ENCODE data around the gene TMEM267. TPM values are rescaled to one million over a fixed set of nuclear protein-coding genes. Genes with fewer than 3 reads are reported as not detected.

TMEM267 gene
- total and polyA plus RNA-seq, 2 donors (not counting 1 experiment from before 2014, with no cell fraction given) = 11.3 to 15.0 TPM

DNA sequence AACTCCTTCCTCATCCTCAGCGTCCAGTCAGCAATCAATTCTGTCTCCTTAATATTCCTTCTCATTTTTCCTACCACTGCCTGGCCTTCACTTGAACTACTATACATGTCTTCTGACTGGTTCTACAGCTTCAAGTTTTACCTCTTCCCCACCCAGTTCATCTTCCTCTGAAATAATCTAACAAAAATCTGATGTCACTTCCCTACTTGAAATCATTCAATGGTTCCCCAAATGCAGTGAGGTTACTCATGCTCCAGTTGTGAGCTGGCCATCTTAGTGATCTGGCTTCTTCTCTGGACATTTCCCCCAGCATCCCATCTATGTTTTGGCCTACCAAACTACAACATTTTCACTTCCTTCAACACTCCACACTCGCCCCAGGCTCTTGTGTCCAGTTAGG lies 14.9 kb upstream of the TMEM267 start:
- no peak for TF ChIP-seq CTCF (IDR thresholded peaks at IDR 0.05)
- TF ChIP-seq EZH2 (IDR thresholded peaks at IDR 0.05; ENCODE audit: borderline replicate concordance, insufficient read depth, low read depth, low read length, poor library complexity, severe bottlenecking) = no peak
- no peaks in the 10 kb centered on the region for H3K27me3 ChIP-seq (replicated peaks in 1 of 4; ENCODE audit: control extremely low read depth in 1 of 4, control insufficient read depth in 3 of 4, insufficient read depth in 4 of 4, low read length in 3 of 4)
- H3K4me3 ChIP-seq (ENCODE audit: control extremely low read depth in 1 of 5, extremely low read depth in 1 of 5, insufficient read depth in 1 of 5, low read depth in 2 of 5, low read length in 4 of 5) = no peak overlapping the region
- ChIA-PET POLR2A (no interaction called here), CTCF (interaction anchor here (1.2 kb wide), 1 partner anchor 14 kb away, joined by 3 read pairs; no protein-coding TSS in a partner anchor)
- intact Hi-C loops (cut with micrococcal nuclease) = no loop called here
- H3K4me2 ChIP-seq (replicated peaks; ENCODE audit: low read depth, low read length, poor library complexity, severe bottlenecking) = no peak overlapping the region
- no peaks in the 10 kb centered on the region for H4K20me1 ChIP-seq (ENCODE audit: control insufficient read depth, insufficient read depth, low read length, poor library complexity, severe bottlenecking)
- no peaks in the 10 kb centered on the region for H3K9me3 ChIP-seq (ENCODE audit: control extremely low read depth in 1 of 3, control insufficient read depth in 2 of 3, insufficient read depth in 1 of 3, low read length in 2 of 3)
- WGBS (ENCODE audit: insufficient coverage) = 100% methylated on average over 1 of the region's 2 CpGs
- Mint-ChIP-seq H3K27ac (no peak overlapping the region), H3K4me3 (no peak overlapping the region), H3K4me1 (no peaks in the 10 kb centered on the region), H3K9me3 (ENCODE audit: insufficient read depth) (no peaks in the 10 kb centered on the region), H3K27me3 (no peaks in the 10 kb centered on the region)
- no peaks in the 10 kb centered on the region for H3K36me3 ChIP-seq (replicated peaks in 1 of 2; ENCODE audit: control extremely low read depth in 1 of 2, control insufficient read depth in 1 of 2, extremely low read depth in 1 of 2, insufficient read depth in 2 of 2, low read length in 1 of 2)
- no peak overlapping the region for H3K27ac ChIP-seq (ENCODE audit: low read length in 2 of 2)
- H3K9ac ChIP-seq (ENCODE audit: low read length) = no peak overlapping the region
- no peak for ATAC-seq (ENCODE audit: low read depth)
- DNase-seq = no peak
- H2AFZ ChIP-seq (ENCODE audit: insufficient read depth, low read depth, low read length, poor library complexity, severe bottlenecking) = no peak overlapping the region
- no peaks in the 10 kb centered on the region for H3K4me1 ChIP-seq (ENCODE audit: control insufficient read depth in 2 of 2, insufficient read depth in 2 of 2, low read length in 2 of 2)
- no peaks in the 10 kb centered on the region for H3K79me2 ChIP-seq (ENCODE audit: control insufficient read depth, insufficient read depth, low read length)

GRCh38 chr5:43497311-43498104 lies 13.8 kb upstream of the TMEM267 start:
- no peaks in the 10 kb centered on the region for H3K4me1 Mint-ChIP-seq
- Histone ChIP-seq H3K4me1 (ENCODE audit: control insufficient read depth in 2 of 2, insufficient read depth in 2 of 2, low read length in 2 of 2) (no peaks in the 10 kb centered on the region), H2AFZ (ENCODE audit: insufficient read depth, low read depth, low read length, poor library complexity, severe bottlenecking) (no peak overlapping the region), H3K9ac (ENCODE audit: low read length) (no peak overlapping the region), H3K4me3 (ENCODE audit: control extremely low read depth in 1 of 5, extremely low read depth in 1 of 5, insufficient read depth in 1 of 5, low read depth in 2 of 5, low read length in 4 of 5) (no peak overlapping the region), H3K27ac (ENCODE audit: low read length in 2 of 2) (no peak overlapping the region), H3K9me3 (ENCODE audit: control extremely low read depth in 1 of 3, control insufficient read depth in 2 of 3, insufficient read depth in 1 of 3, low read length in 2 of 3) (no peaks in the 10 kb centered on the region), H3K36me3 (replicated peaks in 1 of 2; ENCODE audit: control extremely low read depth in 1 of 2, control insufficient read depth in 1 of 2, extremely low read depth in 1 of 2, insufficient read depth in 2 of 2, low read length in 1 of 2) (no peaks in the 10 kb centered on the region), H3K79me2 (ENCODE audit: control insufficient read depth, insufficient read depth, low read length) (no peaks in the 10 kb centered on the region), H4K20me1 (ENCODE audit: control insufficient read depth, insufficient read depth, low read length, poor library complexity, severe bottlenecking) (no peaks in the 10 kb centered on the region), H3K27me3 (replicated peaks in 1 of 4; ENCODE audit: control extremely low read depth in 1 of 4, control insufficient read depth in 3 of 4, insufficient read depth in 4 of 4, low read length in 3 of 4) (no peaks in the 10 kb centered on the region), H3K4me2 (replicated peaks; ENCODE audit: low read depth, low read length, poor library complexity, severe bottlenecking) (no peak overlapping the region)
- H3K27me3 Mint-ChIP-seq = no peaks in the 10 kb centered on the region
- DNase-seq = no peak
- no peak for TF ChIP-seq EZH2 (IDR thresholded peaks at IDR 0.05; ENCODE audit: borderline replicate concordance, insufficient read depth, low read depth, low read length, poor library complexity, severe bottlenecking)
- TF ChIP-seq CTCF (IDR thresholded peaks at IDR 0.05) = no peak
- intact Hi-C loops (cut with micrococcal nuclease) = no loop called here
- ChIA-PET CTCF (no interaction called here), POLR2A (no interaction called here)
- ATAC-seq (ENCODE audit: low read depth) = no peak
- H3K27ac Mint-ChIP-seq = no peak overlapping the region
- no peaks in the 10 kb centered on the region for H3K9me3 Mint-ChIP-seq (ENCODE audit: insufficient read depth)
- 83% methylated on average over 4 of the region's 5 CpGs for WGBS (ENCODE audit: insufficient coverage)
- peak overlapping the region; percentile 23 for H3K4me3 Mint-ChIP-seq

All from B cell (primary cell).